Lower lobe of right lung (tissue), 2 donors: Measurements from ENCODE around the gene ADAMTS2. TPM values are rescaled to one million over a fixed set of nuclear protein-coding genes. Genes with fewer than 3 reads are reported as not detected.

Experiments
- ATAC-seq, 2 donors: fragments of 200-7000 bp; cut with Tn5 transposase; one replicate each; pipeline ENCODE4 v1.9.1; 2020 to 2022; ENCODE audit warnings: mild to moderate bottlenecking in 2 of 2, moderate library complexity in 2 of 2
- DNase-seq: peaks from one replicate; pipeline ENCODE4 v3.0.0-alpha.2; 2020
- H3K27ac ChIP-seq: fragments of 200-600 bp; one replicate; pipeline ENCODE4 v1.8.0; 2022
- H3K27me3 ChIP-seq: fragments of 200-600 bp; one replicate; pipeline ENCODE4 v1.8.0; 2022; ENCODE audit warnings: low read depth
- H3K36me3 ChIP-seq: fragments of 200-600 bp; one replicate; pipeline ENCODE4 v1.8.0; 2022; ENCODE audit warnings: mild to moderate bottlenecking
- H3K4me1 ChIP-seq: fragments of 200-600 bp; one replicate; pipeline ENCODE4 v1.8.0; 2022
- H3K4me3 ChIP-seq: fragments of 200-600 bp; one replicate; pipeline ENCODE4 v1.8.0; 2022; ENCODE audit warnings: mild to moderate bottlenecking
- H3K9me3 ChIP-seq: fragments of 200-600 bp; one replicate; pipeline ENCODE4 v1.8.0; 2022
- intact Hi-C: fragments of 100-400 bp; cut with DNase I; formaldehyde crosslinking; loops from one replicate; pipeline ENCODE4 v1.11.0; 2022
- total RNA-seq: library from RNA; stranded (reverse); fragmentation: NEBNext Ultra II Directional; extraction: Animal tissue kit (Norgen Biotek cat#: 25700); gene quantifications from one replicate; pipeline ENCODE4 v1.2.1, GENCODE V29; 2021
- TF ChIP-seq, protein P1 (sequence below): fragments of 200-600 bp; IDR thresholded peaks from one replicate; pipeline ENCODE4 v1.8.0; 2022; ENCODE audit warnings: antibody characterized with exemption, mild to moderate bottlenecking
- donor health status: DM: no; HTN: yes; CAD: no; lungs with severe emphysema.

The ADAMTS2 gene
- total RNA-seq, 1 donor from 2014 or later = 13.0 TPM

DNA sequence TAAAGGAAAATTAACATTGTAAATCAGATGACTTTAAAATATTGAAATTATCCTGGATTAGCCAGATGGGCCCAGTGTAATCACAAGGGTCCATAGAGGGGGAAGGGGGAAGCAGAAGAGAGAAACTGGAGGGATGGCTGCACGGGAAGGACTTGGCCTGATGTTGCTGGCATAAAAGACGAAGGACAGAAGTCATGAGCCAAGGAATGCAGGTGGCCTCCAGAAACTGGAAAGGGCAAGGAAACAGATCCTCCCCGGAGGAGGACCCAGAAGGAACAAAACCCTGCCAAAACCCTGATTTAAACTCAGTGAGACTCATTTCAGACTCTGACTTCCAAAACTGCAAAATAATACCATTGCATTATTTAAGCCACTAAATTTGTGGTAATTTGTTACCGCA is 100.2 kb downstream of the ADAMTS2 start:
- no peak for ATAC-seq
- DNase-seq = no peak
- no peak overlapping the region for H3K27ac ChIP-seq

DNA sequence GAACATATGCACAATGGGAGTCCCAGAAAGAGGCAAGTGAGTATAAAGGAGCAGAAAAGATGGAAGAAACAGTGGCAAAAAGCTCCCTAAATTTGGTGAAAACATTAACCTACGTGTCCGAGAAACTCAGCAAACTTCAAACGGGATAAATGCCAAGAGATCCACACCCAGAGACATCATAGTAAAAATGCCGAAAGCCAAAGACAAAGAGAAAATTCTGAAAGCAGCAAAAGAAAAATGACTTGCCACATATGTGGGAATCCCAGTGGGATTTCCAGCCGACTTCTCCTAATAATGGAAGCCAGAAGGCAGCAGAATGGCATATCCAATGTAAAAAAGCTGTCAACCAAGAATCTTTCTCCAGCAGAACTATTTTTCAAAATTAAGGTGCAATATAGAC is 101.2 kb downstream of the ADAMTS2 start:
- Histone ChIP-seq H3K27ac (no peak overlapping the region), H3K9me3 (peaks cover 6% of the 10 kb centered on the region), H3K27me3 (no peaks in the 10 kb centered on the region), H3K36me3 (no peaks in the 10 kb centered on the region), H3K4me3 (no peak overlapping the region), H3K4me1 (no peaks in the 10 kb centered on the region)
- DNase-seq = no peak
- intact Hi-C loops = no loop called here
- TF ChIP-seq, protein P1, sequence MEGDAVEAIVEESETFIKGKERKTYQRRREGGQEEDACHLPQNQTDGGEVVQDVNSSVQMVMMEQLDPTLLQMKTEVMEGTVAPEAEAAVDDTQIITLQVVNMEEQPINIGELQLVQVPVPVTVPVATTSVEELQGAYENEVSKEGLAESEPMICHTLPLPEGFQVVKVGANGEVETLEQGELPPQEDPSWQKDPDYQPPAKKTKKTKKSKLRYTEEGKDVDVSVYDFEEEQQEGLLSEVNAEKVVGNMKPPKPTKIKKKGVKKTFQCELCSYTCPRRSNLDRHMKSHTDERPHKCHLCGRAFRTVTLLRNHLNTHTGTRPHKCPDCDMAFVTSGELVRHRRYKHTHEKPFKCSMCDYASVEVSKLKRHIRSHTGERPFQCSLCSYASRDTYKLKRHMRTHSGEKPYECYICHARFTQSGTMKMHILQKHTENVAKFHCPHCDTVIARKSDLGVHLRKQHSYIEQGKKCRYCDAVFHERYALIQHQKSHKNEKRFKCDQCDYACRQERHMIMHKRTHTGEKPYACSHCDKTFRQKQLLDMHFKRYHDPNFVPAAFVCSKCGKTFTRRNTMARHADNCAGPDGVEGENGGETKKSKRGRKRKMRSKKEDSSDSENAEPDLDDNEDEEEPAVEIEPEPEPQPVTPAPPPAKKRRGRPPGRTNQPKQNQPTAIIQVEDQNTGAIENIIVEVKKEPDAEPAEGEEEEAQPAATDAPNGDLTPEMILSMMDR = no peak
- ATAC-seq = no peak

More for the DNA sequence above, 100.2 kb downstream of the ADAMTS2 start:
- TF ChIP-seq, protein P1 = no peak
- H3K9me3 ChIP-seq = peaks cover 6% of the 10 kb centered on the region
- no peak overlapping the region for H3K4me3 ChIP-seq
- no peaks in the 10 kb centered on the region for H3K27me3 ChIP-seq
- no peaks in the 10 kb centered on the region for H3K4me1 ChIP-seq
- intact Hi-C loops = no loop called here
- H3K36me3 ChIP-seq = no peaks in the 10 kb centered on the region

DNA sequence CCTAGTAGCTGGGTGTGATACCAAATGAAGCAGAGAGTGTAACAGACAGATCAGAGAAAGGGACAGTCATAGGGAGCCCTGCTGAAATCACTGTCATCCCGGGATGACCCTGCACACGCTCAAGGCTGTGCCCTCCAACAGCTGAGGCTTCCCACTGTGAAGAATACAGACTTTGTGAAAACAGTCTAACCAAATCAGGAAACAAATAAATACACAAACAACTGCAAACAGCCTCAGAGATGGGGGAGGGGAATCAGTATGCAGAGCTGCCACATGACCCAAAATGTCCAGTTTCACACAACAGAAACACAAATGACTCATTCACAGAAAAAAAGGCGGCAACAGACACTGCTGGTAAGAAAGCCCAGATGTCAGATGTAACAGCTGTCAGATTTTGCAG is 101.9 kb downstream of the ADAMTS2 start:
- TF ChIP-seq, protein P1 = no peak
- DNase-seq = no peak
- peaks cover 6% of the 10 kb centered on the region for H3K9me3 ChIP-seq
- ATAC-seq = peak in 1 of 2 donors; percentile 37
- no peaks in the 10 kb centered on the region for H3K27me3 ChIP-seq
- H3K27ac ChIP-seq = no peak overlapping the region
- H3K36me3 ChIP-seq = no peaks in the 10 kb centered on the region
- no peak overlapping the region for H3K4me3 ChIP-seq
- intact Hi-C loops = no loop called here
- H3K4me1 ChIP-seq = no peaks in the 10 kb centered on the region

DNA sequence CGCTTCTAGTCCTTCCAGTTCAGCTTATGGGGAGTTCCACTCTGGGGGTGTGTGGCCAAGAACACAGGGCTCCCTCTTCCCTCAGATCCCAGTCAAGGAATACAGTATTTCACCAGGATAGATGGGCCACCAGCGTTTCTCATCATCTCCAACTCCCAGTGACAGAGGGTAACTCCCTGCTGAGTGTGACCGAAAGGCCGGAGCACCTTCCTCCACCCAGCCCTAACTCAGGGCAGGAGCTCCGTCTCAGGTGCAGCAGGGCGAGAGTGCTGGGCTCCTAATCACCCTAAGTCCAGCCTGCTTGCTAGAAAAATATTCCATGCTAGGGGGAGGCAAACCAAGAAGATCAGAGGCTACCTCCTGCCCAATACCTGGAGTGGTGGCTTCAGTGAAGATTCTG is 102.6 kb downstream of the ADAMTS2 start:
- H3K9me3 ChIP-seq = peaks cover 6% of the 10 kb centered on the region
- H3K27me3 ChIP-seq = no peaks in the 10 kb centered on the region
- ATAC-seq = no peak
- no peak overlapping the region for H3K4me3 ChIP-seq
- intact Hi-C loops = no loop called here
- H3K27ac ChIP-seq = no peak overlapping the region
- H3K4me1 ChIP-seq = no peaks in the 10 kb centered on the region
- no peaks in the 10 kb centered on the region for H3K36me3 ChIP-seq
- peak; percentile 6 for DNase-seq
- TF ChIP-seq, protein P1 = no peak

DNA sequence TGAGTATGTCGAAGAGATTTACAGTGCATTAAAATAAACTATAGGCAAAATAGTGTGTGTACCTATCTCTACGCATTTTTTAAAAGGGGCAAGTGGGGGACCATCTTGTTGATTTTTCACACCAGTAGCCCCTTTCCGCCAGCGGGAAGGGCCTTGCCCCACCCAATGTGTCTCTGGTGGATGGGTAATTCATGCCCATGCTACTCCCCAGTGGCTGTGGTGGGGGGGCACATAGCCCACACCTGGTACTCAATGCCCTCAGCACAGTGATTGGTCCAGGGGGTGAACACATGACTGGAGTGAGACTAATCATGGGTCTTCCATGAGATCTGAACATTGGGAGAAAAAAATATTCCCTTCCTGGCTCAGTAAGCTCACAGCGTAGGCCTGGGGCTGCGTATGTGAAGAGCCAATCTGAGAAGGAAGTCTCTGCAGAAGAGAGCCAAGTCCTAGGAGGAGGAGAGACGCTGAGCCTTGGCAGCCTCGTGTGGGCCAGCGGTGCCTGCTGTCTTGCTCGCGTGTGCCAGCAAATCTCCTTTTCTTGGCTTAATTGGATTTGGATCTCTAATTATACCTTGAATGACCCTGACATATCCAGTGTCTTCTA is 103.4 kb downstream of the ADAMTS2 start:
- Histone ChIP-seq H3K4me1 (no peaks in the 10 kb centered on the region), H3K9me3 (peaks cover 5% of the 10 kb centered on the region), H3K36me3 (no peaks in the 10 kb centered on the region), H3K4me3 (no peak overlapping the region), H3K27me3 (no peaks in the 10 kb centered on the region), H3K27ac (no peak overlapping the region)
- intact Hi-C loops = no loop called here
- DNase-seq (peak; percentile 20), ATAC-seq (no peak)
- TF ChIP-seq, protein P1 = no peak
